Measurements from ENCODE around the gene TELO2. TPM values are rescaled to one million over a fixed set of nuclear protein-coding genes. Genes with fewer than 3 reads are reported as not detected.

TELO2 gene
- total RNA-seq, 1 experiment from 2014 or later, result 9.5 TPM

DNA sequence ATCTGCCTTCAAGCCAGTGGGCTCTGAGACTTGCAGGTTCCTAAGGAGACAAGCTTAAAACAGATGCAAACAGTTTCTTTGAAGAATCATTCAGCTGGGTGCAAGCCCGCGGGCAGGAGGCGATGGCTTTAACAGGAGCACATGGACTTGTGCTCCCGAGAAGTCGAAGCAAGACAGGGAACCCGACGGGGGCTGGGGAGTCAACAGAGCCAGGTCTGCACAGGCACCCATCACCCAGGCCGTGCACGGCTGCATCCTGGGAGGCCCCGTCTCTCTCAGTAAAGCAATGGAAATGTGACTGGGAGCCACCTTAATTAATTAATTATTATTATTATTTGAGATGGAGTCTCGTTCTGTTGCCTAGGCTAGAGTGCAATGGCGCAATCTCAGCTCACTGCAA lies 4.1 kb upstream of the TELO2 start:
- DNase-seq (ENCODE audit: low read depth, low spot score), result no peak
- in situ Hi-C loops (cut with HindIII; ENCODE audit: low pct_unique_long_range_greater_than_20kb, low sequenced_read_pairs), result no loop called here

DNA sequence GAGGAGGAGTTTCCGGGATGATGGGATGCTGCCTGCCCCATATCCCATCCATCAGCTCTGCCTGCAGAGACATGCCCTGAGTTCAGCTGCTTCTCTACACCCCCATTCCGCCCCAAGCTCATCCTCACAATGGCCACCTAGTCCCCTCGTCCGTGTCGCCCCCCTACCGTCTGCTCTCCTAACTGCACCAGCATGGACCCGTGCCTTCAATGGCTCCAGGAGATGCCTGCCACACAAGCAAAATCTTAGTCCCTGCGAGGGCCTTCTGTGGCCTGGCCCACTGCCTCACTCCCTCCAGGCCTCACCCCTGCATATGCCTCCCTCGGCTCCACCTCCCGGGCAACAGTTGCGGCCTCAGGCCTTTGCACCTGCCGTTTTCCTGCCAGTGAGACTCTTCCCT lies 1.8 kb upstream of the TELO2 start:
- in situ Hi-C loops (cut with HindIII; ENCODE audit: low pct_unique_long_range_greater_than_20kb, low sequenced_read_pairs), result no loop called here
- no peak for DNase-seq (ENCODE audit: low read depth, low spot score)

DNA sequence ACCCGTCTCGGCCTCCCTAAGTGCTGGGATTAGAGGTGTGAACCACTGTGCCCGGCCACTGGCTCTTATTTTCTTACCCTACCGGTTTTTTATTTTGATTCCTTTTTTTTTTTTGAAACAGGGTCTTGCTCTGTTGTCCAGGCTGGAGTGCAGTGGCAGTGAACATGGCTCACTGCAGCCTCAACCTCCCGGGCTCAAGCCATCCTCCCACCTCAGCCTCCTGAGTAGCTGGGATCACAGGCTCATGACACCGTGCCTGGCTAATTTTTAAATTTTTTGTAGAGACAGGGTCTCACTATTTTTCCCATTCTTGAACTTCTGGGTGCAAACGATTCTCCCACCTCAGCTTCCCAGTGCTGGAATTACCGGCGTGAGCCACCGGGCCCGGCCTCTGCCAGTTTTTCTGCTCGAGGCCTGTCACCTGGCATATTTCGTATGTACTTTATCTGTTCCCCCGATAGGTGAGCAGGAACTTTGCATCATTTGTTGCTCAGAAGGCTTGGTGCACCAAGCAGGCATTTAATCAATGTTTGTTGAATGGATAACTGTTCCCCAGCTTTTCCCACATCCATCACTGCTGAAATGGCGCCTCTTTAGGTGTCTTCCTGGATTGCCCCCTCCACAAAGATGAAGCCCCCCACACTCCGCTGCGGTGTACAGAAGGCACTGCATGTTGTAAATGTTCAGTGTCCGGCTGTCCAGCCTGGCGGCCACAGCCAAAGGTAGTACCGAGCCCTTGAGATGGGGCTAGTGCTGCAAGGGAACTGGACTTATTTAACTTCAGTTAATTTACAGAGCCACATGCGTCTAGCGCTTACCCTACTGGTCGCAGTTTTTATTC lies 858 bp upstream of the TELO2 start:
- DNase-seq (ENCODE audit: low read depth, low spot score), result no peak
- in situ Hi-C loops (cut with HindIII; ENCODE audit: low pct_unique_long_range_greater_than_20kb, low sequenced_read_pairs), result no loop called here

DNA sequence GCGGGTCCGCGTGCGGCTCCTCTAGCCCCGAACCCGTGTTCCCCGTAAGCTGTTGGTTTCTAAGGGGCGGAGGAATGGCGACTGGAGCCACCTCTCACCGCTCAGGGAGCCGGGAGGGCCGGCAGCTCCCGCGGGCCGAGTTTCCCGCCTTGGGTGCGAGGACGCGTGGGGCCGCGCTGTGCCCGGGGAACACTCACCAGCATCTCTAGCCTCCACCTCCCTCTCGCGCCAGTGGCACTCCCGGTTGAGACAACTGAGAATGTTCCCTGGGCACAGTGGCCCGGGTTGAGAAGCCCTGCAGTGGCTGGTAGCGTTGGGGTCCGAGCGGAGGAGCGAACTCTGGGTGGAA lies 560 bp downstream of the TELO2 start:
- in situ Hi-C loops (cut with HindIII; ENCODE audit: low pct_unique_long_range_greater_than_20kb, low sequenced_read_pairs), result no loop called here
- DNase-seq (ENCODE audit: low read depth, low spot score), result no peak

DNA sequence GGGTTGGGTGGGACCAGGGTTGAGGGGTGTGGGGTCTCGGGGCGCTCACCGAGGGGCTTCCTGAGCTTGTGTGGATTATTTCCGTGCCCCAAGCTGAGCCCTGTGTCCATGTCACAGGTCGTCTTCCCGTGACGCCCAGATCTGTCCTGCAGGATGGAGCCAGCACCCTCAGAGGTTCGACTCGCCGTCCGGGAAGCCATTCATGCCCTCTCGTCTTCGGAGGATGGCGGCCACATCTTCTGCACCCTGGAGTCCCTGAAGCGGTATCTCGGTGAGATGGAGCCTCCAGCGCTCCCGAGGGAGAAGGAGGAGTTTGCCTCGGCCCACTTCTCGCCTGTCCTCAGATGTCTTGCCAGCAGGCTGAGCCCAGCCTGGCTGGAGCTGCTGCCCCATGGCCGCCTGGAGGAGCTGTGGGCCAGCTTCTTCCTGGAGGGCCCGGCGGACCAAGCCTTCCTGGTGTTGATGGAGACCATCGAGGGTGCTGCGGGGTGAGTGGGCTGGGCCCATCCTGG lies 1.0 kb downstream of the TELO2 start:
- peak; percentile 61 for DNase-seq (ENCODE audit: low read depth, low spot score)

DNA sequence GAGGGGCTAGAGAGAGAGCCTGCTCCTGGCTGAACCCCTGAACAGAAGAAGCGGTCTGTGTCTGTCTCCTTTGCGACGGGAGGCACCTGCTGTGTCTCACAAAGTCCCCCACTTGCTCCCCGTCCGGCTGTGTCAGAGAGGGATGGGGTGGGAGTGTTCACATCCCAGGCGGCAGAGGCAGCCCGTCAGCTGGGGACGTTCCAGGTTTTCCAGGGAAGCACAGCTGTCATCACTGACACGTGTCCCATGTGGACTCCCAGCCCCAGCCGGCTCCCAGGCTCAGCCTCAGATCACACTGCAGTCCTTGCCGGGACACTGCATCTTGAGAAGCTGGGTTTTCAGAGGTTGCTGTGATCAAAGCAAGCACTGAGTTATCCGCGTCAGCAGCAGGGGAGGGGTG lies 1.6 kb downstream of the TELO2 start:
- no peak for DNase-seq (ENCODE audit: low read depth, low spot score)
- in situ Hi-C loops (cut with HindIII; ENCODE audit: low pct_unique_long_range_greater_than_20kb, low sequenced_read_pairs), result no loop called here

More for the DNA sequence above, 1.0 kb downstream of the TELO2 start:
- in situ Hi-C loops (cut with HindIII; ENCODE audit: low pct_unique_long_range_greater_than_20kb, low sequenced_read_pairs), result no loop called here

DNA sequence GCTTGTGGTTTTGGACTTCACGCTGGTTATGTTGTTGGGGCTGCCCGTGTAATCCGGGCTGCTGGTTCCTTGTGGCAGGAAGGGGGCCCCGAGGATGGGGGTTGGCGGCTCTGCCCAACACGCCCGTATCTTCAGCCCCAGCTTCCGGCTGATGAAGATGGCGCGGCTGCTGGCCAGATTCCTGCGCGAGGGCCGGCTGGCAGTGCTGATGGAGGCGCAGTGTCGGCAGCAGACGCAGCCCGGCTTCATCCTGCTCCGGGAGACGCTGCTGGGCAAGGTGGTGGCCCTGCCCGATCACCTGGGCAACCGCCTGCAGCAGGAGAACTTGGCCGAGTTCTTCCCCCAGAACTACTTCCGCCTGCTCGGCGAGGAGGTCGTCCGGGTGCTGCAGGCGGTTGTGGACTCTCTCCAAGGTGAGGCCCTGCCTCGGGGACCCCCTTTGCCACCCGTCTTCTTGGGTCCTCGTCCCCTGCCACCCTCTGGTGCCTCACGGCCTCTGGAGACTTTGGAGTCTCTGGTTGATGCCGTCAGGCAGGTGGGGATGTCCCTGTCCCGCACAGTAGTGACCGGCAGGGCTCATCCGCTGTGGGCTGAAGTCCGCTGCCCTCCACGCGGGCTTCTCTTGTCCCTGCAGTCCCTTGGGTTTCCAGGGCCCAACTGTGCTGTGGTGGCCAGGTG lies 2.2 kb downstream of the TELO2 start:
- no peak for DNase-seq (ENCODE audit: low read depth, low spot score)
- in situ Hi-C loops (cut with HindIII; ENCODE audit: low pct_unique_long_range_greater_than_20kb, low sequenced_read_pairs), result no loop called here

DNA sequence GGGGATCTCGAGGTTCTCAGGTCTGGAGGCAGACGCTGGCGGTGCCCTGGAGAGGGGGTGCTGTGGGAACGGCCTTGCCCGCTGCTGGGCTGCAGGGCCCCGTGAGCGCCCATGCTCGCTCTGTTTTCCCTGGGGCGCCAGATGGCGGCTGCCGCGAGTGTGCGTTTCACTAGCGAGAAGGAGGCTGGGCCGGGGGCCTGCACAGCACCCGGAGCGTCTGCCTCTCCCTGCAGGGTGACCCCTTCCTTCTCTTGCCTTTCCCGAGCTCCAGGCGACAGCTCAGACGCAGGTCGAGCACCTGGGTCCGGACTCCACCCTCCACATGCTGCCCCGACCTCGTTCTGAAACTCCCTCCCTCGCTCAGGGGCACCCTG lies 2.7 kb downstream of the TELO2 start:
- no peak for DNase-seq (ENCODE audit: low read depth, low spot score)
- in situ Hi-C loops (cut with HindIII; ENCODE audit: low pct_unique_long_range_greater_than_20kb, low sequenced_read_pairs), result no loop called here

DNA sequence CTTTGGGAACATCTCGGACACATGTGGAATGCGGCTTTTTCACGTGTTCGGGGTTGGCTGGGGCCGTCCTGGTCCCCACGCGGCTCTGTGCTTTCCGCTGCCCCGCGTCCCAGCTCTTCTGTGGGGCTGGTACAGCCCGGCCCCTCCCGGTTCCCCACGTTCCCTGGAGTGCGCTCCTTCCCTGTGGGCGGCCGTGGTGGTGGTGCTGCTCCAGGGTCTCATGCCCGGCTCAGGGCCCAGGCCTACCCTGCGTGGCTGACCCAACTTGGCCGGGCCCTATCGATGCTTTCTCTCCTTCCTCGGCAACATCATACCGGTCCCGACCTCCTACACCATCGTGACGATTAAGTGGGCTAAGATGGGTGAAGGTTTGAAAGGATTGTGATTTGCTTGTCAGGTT lies 3.3 kb downstream of the TELO2 start:
- in situ Hi-C loops (cut with HindIII; ENCODE audit: low pct_unique_long_range_greater_than_20kb, low sequenced_read_pairs), result no loop called here
- DNase-seq (ENCODE audit: low read depth, low spot score), result no peak

DNA sequence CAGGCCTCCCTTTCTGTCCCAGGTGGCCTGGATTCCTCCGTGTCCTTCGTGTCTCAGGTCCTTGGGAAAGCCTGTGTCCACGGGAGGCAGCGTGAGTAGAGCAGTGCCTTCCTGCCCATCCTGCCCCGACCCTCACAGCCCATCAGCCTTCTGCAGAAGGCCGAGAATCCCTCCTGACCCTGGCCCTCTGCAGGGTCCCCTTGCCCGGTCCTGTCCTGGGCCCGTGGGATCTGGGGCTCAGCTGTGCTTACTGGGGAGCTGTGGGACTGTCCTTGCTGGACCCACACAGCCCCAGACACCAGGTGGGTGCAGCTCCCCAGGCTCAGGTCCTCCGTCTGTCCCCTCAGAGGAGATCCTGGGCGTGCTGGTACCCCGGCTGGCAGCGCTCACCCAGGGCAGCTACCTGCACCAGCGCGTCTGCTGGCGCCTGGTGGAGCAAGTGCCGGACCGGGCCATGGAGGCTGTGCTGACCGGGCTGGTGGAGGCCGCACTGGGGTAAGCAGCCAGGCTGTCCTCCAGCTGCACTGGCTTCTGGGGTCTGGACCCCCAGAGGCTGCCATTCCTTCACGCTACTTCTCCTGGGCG lies 3.9 kb downstream of the TELO2 start:
- no peak for DNase-seq (ENCODE audit: low read depth, low spot score)
- in situ Hi-C loops (cut with HindIII; ENCODE audit: low pct_unique_long_range_greater_than_20kb, low sequenced_read_pairs), result no loop called here

DNA sequence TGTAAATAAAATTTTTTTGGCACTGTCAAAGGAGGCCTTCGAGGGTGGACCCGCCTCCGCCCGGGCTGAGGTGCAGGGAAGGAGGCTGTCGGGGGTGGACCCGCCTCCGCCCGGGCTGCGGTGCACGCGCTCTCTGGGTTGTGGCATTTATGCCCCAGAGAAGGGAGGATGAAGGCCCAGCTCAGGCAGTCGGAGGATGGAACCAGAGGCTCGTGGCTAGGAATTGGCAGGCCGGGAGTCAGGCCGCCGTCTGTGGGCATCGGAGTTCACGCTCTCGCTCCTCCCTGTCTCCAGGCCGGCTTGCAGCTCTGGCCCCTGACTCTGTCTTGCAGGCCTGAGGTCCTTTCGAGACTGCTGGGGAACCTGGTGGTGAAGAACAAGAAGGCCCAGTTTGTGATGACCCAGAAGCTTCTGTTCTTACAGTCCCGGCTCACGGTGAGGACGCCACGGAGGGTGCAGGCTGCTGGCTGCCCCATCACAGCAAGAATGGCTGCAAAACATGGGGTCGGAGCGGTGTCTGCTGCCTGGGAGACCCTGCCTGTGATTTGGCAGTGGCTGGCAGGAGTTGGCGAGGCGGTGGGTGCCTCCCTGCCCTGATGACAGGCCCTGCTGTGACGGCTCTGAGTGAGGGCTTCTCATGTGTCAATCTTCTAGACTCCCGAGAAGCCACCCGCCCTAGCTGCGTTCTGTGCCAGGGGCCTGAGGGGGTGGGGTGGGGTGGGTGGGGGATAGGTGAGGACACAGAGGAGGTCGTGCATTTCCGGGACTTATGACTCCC lies 5.9 kb downstream of the TELO2 start:
- in situ Hi-C loops (cut with HindIII; ENCODE audit: low pct_unique_long_range_greater_than_20kb, low sequenced_read_pairs), result no loop called here
- DNase-seq (ENCODE audit: low read depth, low spot score), result no peak

DNA sequence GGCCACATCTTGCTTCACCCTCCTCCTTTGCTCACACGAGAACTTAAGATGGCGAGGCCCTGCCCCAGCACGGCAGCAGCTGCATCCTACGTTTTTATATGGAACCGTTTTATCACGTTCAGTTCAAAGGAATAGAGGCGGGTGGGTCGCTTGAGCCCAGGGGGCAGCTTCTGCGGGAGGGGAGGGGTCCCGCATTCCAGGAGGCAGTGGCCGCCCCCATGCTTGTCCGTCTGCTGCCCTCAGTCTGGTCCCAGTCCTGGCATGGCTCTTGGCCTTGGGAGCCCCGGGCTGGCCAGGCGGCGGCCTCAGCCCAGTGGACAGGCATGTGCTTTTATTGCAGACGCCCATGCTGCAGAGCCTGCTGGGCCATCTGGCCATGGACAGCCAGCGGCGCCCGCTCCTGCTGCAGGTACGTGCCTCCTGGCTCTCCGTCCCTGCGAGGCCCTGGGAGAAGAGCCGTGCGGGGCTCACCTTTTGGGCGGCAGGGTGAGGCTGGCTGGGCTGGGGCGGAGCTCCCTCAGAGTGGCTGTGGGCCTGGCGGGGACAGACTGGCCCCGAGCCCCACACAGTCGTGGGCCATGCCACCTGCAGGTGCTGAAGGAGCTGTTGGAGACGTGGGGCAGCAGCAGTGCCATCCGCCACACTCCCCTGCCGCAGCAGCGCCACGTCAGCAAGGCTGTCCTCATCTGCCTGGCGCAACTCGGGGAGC lies 6.8 kb downstream of the TELO2 start:
- in situ Hi-C loops (cut with HindIII; ENCODE audit: low pct_unique_long_range_greater_than_20kb, low sequenced_read_pairs), result no loop called here
- no peak for DNase-seq (ENCODE audit: low read depth, low spot score)

DNA sequence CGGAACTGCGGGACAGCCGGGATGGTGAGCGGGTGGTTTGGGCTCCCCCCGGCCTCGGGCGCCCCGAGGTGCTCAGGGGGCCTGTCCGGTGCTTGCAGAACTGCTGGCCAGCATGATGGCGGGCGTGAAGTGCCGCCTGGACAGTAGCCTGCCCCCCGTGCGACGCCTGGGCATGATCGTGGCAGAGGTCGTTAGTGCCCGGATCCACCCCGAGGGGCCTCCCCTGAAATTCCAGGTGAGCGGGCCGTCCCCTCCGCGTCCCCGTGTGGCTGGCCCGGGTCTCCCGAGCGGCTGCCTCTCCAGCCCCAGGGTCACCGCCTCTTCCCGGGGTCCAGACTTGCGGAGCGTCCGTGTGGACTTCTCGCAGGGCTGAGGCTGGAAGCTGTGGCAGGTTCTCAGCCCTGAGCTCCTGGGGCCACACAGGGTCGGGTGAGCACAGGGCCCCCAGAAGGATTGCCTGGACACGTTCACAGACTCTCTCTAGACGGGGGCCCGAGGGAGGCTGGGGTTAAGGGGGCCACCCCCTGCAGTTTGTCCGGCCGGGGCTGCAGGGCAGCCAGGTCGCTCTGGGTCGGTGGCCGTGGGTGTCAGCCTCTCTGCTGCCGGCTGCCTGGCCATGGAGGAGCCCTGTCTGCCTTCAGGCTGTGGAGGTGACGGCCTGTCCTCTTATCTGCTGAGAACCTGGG lies 7.4 kb downstream of the TELO2 start:
- DNase-seq (ENCODE audit: low read depth, low spot score), result no peak
- in situ Hi-C loops (cut with HindIII; ENCODE audit: low pct_unique_long_range_greater_than_20kb, low sequenced_read_pairs), result no loop called here

DNA sequence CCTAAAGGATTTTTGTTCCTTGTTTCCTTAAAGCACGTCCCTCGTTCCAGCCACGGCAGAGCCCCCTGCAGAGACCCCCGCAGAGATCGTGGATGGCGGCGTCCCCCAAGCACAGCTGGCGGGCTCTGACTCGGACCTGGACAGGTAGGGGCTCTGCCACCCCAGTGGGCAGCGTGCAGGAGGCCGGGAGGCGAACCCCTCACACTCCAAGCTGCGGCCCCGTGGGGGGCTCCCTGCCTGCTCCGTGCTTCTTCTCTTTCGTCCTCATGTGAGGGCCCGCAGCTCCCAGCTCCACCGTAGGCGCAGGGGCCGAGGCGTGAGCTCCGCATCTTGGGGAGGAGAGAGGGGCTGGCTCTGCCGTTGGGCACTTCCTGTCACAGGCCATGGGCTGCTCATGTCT lies 8.5 kb downstream of the TELO2 start:
- in situ Hi-C loops (cut with HindIII; ENCODE audit: low pct_unique_long_range_greater_than_20kb, low sequenced_read_pairs), result no loop called here
- no peak for DNase-seq (ENCODE audit: low read depth, low spot score)

DNA sequence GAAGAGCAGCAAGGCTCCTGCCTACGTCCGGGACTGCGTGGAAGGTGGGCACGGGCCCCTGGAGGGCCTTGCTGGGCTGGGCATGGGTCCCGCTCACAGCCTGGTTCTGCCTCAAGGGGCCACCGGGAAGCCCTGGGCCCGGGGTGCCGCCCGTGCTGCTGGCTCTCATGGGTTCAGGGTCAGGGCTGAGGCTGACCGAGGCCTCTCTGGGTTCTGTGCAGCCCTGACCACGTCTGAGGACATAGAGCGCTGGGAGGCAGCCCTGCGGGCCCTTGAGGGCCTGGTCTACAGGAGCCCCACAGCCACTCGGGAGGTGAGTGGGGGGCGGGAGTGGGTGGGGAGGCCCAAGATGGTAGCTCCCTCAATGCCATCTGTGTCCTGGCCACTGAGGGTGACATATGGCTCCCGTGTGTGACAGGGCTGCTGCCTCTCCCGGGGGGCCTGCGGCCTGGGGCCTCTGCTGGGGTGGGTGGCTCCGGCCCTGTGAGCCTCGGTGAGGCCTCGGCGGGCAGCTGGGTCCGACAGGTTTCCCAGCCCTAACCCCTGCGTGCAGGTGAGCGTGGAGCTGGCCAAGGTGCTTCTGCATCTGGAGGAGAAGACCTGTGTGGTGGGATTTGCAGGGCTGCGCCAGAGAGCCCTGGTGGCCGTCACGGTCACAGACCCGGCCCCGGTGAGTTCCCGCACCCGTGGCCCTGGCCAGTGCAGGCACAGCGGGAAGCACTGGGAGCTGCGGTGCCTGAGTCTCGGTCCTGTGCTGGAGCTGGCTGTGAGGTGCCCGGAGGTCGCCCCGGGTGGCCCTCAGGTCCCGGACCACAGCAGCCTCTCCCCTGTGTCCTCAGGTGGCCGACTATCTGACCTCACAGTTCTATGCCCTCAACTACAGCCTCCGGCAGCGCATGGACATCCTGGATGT lies 9.2 kb downstream of the TELO2 start:
- DNase-seq (ENCODE audit: low read depth, low spot score), result no peak
- in situ Hi-C loops (cut with HindIII; ENCODE audit: low pct_unique_long_range_greater_than_20kb, low sequenced_read_pairs), result no loop called here

Data from SK-MEL-5 (cell line).